K562 (cell line): ENCODE measurements around the gene BFSP2.

ENCODE experiments used
- CREB1 ChIP-seq, 2 experiments: sonication (generic) in 1 of 2; formaldehyde crosslinking in 1 of 2; IDR thresholded peaks; 2 replicates each; pipeline versions ENCODE4 v1.6.1 to v1.8.0; 2012 to 2022; ENCODE audit warnings: inconsistent platforms in 1 of 2, mild to moderate bottlenecking in 1 of 2, missing genetic modification reagents in 1 of 2, moderate library complexity in 1 of 2
- HNRNPH1 ChIP-seq: fragments of 200-400 bp; formaldehyde crosslinking; optimal IDR thresholded peaks from 2 replicates; pipeline ENCODE3; 2017; ENCODE audit warnings: low read depth, mild to moderate bottlenecking, low read length, moderate library complexity
- KLF16 ChIP-seq: IDR thresholded peaks from 2 replicates; pipeline ENCODE4 v1.6.1; 2016; ENCODE audit warnings: antibody characterized with exemption
- MAZ ChIP-seq, 2 experiments: fragments of 450-650 bp in 1 of 2; sonication (generic) in 1 of 2; formaldehyde crosslinking; IDR thresholded peaks in 1 of 2; conservative IDR thresholded peaks in 1 of 2; 2 replicates each; pipeline versions ENCODE4 v1.4.0 to v1.5.0; 2020; ENCODE audit warnings: mild to moderate bottlenecking in 1 of 2, missing genetic modification reagents in 1 of 2
- POLR2A ChIP-seq: fragments of 450-650 bp; conservative IDR thresholded peaks from 2 replicates; pipeline ENCODE4 v1.6.1; 2016
- ZZZ3 ChIP-seq: fragments of 450-650 bp; IDR thresholded peaks from 2 replicates; pipeline ENCODE4 v1.6.1; 2016; ENCODE audit warnings: antibody characterized with exemption, mild to moderate bottlenecking, moderate library complexity
- TF ChIP-seq, protein P1 (sequence below): sonication (generic); formaldehyde crosslinking; IDR thresholded peaks from 2 replicates; pipeline ENCODE4 v1.8.1; 2022; ENCODE audit warnings: missing genetic modification reagents
- TF ChIP-seq, protein P2 (sequence below): sonication (generic); formaldehyde crosslinking; IDR thresholded peaks from 2 replicates; pipeline ENCODE4 v1.8.0; 2022; ENCODE audit warnings: missing genetic modification reagents, mild to moderate bottlenecking, moderate library complexity, borderline replicate concordance

DNA sequence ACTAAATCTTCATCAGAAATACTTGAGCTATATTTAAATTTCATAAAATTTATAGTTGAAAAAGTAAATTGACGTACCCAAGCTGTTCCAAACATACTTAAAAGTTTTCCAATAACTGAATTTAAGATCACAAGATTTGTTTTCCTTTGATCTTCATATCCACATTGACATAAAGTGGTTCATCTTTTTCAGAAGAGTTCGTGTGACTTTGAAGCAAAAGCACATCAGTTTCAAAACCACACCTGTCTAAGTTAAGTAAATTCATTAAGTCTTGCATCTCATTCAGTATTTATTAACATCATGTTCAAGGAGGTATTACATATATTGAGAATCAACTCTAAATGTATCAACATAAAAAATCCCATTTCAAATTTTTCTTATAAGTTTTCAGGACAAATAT, 79.5 kb downstream of the BFSP2 start:
- TF ChIP-seq, protein P1, sequence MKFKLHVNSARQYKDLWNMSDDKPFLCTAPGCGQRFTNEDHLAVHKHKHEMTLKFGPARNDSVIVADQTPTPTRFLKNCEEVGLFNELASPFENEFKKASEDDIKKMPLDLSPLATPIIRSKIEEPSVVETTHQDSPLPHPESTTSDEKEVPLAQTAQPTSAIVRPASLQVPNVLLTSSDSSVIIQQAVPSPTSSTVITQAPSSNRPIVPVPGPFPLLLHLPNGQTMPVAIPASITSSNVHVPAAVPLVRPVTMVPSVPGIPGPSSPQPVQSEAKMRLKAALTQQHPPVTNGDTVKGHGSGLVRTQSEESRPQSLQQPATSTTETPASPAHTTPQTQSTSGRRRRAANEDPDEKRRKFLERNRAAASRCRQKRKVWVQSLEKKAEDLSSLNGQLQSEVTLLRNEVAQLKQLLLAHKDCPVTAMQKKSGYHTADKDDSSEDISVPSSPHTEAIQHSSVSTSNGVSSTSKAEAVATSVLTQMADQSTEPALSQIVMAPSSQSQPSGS, result no peak
- TF ChIP-seq POLR2A, result no peak
- no peak for TF ChIP-seq CREB1 (IDR thresholded peaks at IDR 0.05)
- no peak for TF ChIP-seq CREB1 (CRISPR knock-in tag; IDR thresholded peaks at IDR 0.05)
- TF ChIP-seq, protein P2, sequence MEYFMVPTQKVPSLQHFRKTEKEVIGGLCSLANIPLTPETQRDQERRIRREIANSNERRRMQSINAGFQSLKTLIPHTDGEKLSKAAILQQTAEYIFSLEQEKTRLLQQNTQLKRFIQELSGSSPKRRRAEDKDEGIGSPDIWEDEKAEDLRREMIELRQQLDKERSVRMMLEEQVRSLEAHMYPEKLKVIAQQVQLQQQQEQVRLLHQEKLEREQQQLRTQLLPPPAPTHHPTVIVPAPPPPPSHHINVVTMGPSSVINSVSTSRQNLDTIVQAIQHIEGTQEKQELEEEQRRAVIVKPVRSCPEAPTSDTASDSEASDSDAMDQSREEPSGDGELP (CRISPR knock-in tag), result no peak
- no peak for TF ChIP-seq MAZ (CRISPR knock-in tag; conservative IDR thresholded peaks at IDR 0.05 in 1 of 2, IDR thresholded peaks at IDR 0.05 in 1 of 2)
- TF ChIP-seq KLF16, result no peak
- TF ChIP-seq HNRNPH1, result no peak
- no peak for TF ChIP-seq ZZZ3
